OCI-LY7 (cell line): Measurements from ENCODE around the gene BCAT1. TPM values are rescaled to one million over a fixed set of nuclear protein-coding genes. Genes with fewer than 3 reads are reported as not detected.

Experiments used
- Bru-seq: library from RNA; stranded (reverse); fragments of 400-500 nt; gene quantifications from one replicate; lab custom pipeline; 2021; lab: Mats Ljungman, UMichigan
- BruChase-seq, 2 experiments: library from RNA; stranded (reverse); fragments of 400-500 nt; gene quantifications; one replicate each; lab custom pipeline; 2021; lab: Mats Ljungman, UMichigan
- BruUV-seq: library from RNA; stranded (reverse); fragments of 400-500 nt; replicated peaks from 2 replicates; lab custom pipeline; 2021; lab: Mats Ljungman, UMichigan
- CTCF ChIA-PET: fragments of 300-600 bp; sonication (Branson Sonifier 250); formaldehyde crosslinking; loops from one replicate; lab custom pipeline; 2022; ENCODE audit warnings: antibody characterized with exemption; ENCODE audit not compliant: unreplicated experiment; lab: Charles Lee
- POLR2A ChIA-PET: fragments of 300-600 bp; sonication (Branson Sonifier 250); formaldehyde crosslinking; loops from one replicate; lab custom pipeline; 2022; ENCODE audit warnings: antibody characterized with exemption; lab: Charles Lee
- DNase-seq: peaks from one replicate; pipeline ENCODE4 v3.0.0-alpha.2; 2015; ENCODE audit warnings: low spot score
- H2AFZ ChIP-seq: fragments of 200-600 bp; sonication (generic), shearing (Covaris generic); 2 replicates; pipeline ENCODE4 v1.6.1; 2014; ENCODE audit warnings: mild to moderate bottlenecking, antibody characterized with exemption, low read length, moderate library complexity
- H3K27ac ChIP-seq: fragments of 200-600 bp; sonication (generic); 2 replicates; pipeline ENCODE4 v1.5.1; 2014; ENCODE audit warnings: mixed run types, low read depth, mild to moderate bottlenecking, moderate library complexity, low read length, inconsistent platforms; ENCODE audit not compliant: poor library complexity, severe bottlenecking
- H3K36me3 ChIP-seq: fragments of 200-600 bp; sonication (generic); 2 replicates; pipeline ENCODE4 v1.6.1; 2014; ENCODE audit warnings: mild to moderate bottlenecking, antibody characterized with exemption, low read length, moderate library complexity, mixed read lengths; ENCODE audit not compliant: insufficient read depth
- H3K4me1 ChIP-seq: fragments of 200-600 bp; sonication (generic); 2 replicates; pipeline ENCODE4 v1.5.1; 2014; ENCODE audit warnings: mild to moderate bottlenecking, low read length; ENCODE audit not compliant: insufficient read depth, poor library complexity, severe bottlenecking
- H3K4me2 ChIP-seq: fragments of 200-600 bp; sonication (generic); 2 replicates; pipeline ENCODE4 v1.6.1; 2014; ENCODE audit warnings: mild to moderate bottlenecking, low read length
- H3K4me3 ChIP-seq: fragments of 200-600 bp; sonication (generic); 2 replicates; pipeline ENCODE4 v1.5.1; 2014; ENCODE audit warnings: mild to moderate bottlenecking, low read depth, low read length; ENCODE audit not compliant: poor library complexity, severe bottlenecking
- H3K79me2 ChIP-seq: fragments of 200-600 bp; sonication (generic); 2 replicates; pipeline ENCODE4 v1.6.1; 2016; ENCODE audit warnings: low read depth, mild to moderate bottlenecking, low read length, moderate library complexity, mixed read lengths; ENCODE audit not compliant: insufficient read depth
- H3K9me2 ChIP-seq: fragments of 200-600 bp; sonication (generic); 2 replicates; pipeline ENCODE4 v1.6.1; 2016; ENCODE audit warnings: mild to moderate bottlenecking, low read length, mixed read lengths; ENCODE audit not compliant: insufficient read depth
- H3K9me3 ChIP-seq: fragments of 200-600 bp; sonication (generic); 2 replicates; pipeline ENCODE4 v1.6.1; 2014; ENCODE audit warnings: mild to moderate bottlenecking, mixed run types, low read length, mixed read lengths
- H4K20me1 ChIP-seq: fragments of 200-600 bp; sonication (generic); 2 replicates; pipeline ENCODE4 v1.6.1; 2014; ENCODE audit warnings: mild to moderate bottlenecking, antibody characterized with exemption, low read length, moderate library complexity, mixed read lengths; ENCODE audit not compliant: insufficient read depth
- EZH2phosphoT487 ChIP-seq: fragments of 200-600 bp; sonication (generic); IDR thresholded peaks from 2 replicates; pipeline ENCODE4 v1.6.1; 2018; ENCODE audit warnings: low read depth, borderline replicate concordance, mild to moderate bottlenecking, mixed run types, antibody characterized with exemption, low read length, moderate library complexity, mixed read lengths
- intact Hi-C: fragments of 100-400 bp; cut with micrococcal nuclease; formaldehyde crosslinking; loops from one replicate; pipeline ENCODE4 v1.10.0; 2022; ENCODE audit not compliant: unreplicated experiment
- long read RNA-seq: library from polyadenylated mRNA; stranded (forward); transcript quantifications from one replicate; pipeline ENCODE4 v2.0.0, GENCODE V29; 2022
- total RNA-seq, 2 experiments: library from RNA; depleted of rRNA in 1 of 2; stranded (reverse); fragments of >200 nt in 1 of 2; shearing (Covaris generic) in 1 of 2; gene quantifications; 2 replicates each; pipeline ENCODE4 v1.2.3, GENCODE V29; 2014 to 2022
- TF ChIP-seq, protein P1 (sequence below): fragments of 200-600 bp; sonication (generic); conservative IDR thresholded peaks from 2 replicates; pipeline ENCODE4 v1.5.1; 2014; ENCODE audit warnings: mild to moderate bottlenecking, antibody characterized with exemption, low read length, moderate library complexity, mixed read lengths

The BCAT1 gene, protein sequence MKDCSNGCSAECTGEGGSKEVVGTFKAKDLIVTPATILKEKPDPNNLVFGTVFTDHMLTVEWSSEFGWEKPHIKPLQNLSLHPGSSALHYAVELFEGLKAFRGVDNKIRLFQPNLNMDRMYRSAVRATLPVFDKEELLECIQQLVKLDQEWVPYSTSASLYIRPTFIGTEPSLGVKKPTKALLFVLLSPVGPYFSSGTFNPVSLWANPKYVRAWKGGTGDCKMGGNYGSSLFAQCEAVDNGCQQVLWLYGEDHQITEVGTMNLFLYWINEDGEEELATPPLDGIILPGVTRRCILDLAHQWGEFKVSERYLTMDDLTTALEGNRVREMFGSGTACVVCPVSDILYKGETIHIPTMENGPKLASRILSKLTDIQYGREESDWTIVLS
- total RNA-seq (2014; rRNA removed; shearing (Covaris generic)), result 116 and 121 TPM in 2 replicates
- 194 and 207 TPM in 2 replicates for total RNA-seq (2022)
- Bru-seq, nascent RNA, result percentile 94 among the genes with signal in this experiment
- percentile 97 among the genes with signal in this experiment for BruChase-seq, experiment 1, labeled RNA remaining after a 6-hour chase
- percentile 92 among the genes with signal in this experiment for BruChase-seq, experiment 2, labeled RNA remaining after a 2-hour chase
- long read RNA-seq, full-length matches to known transcripts, result 29 of 93 reads
- long read RNA-seq, partial matches to known transcripts, result 9 of 93 reads
- long read RNA-seq, other reads (novel, unspliced or antisense), result 55 of 93 reads

DNA sequence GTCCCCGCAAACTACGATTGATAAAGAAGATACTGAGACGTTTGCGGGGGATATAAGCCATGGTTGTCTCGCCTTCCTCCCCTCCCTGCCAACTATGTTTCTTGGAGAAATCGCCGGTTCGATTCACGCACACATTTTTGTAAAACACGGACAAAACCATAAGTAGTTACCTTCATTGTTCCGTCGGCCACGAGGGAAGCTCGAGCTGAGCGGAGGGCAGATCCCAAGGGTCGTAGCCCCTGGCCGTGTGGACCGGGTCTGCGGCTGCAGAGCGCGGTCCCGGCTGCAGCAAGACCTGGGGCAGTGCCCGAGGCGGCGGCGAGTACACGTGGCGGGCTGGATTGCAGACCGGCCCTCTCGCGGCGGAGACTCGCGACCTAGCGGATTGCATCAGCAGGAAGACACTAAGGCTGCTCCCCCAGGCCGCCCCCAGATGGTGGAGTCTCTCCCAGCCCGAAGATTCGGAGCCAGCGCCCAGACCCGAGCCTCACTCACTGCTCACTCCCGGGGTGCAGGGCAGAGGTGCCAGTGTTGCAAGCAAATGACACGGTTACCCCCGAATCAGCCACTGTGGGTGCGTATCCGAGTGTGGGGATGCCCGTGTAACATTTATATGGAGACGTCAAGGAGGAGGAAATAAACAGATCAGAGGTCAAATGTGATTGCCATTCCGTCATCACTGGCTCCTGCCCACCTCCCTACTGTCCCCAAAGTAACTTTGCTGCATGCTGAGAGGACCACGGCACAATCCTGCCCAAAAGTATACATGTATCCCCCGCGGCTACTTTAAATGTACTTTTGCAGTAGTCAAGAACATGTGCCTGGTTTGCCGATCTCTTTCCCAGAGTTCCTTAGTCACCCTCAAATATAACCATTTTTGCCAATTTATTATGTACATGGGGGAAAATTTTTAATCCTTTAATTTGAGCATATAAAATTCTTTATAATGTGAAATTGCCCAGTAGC, at the start of gene BCAT1:
Gene BCAT1, minus strand, starts transcription at position 345 of the 966 bp plus-strand sequence. Its CDS starts 169 bp downstream, at position 176.
- peak within 1 kb of the TSS; percentile 92 for H2AFZ ChIP-seq
- TF ChIP-seq, protein P1, sequence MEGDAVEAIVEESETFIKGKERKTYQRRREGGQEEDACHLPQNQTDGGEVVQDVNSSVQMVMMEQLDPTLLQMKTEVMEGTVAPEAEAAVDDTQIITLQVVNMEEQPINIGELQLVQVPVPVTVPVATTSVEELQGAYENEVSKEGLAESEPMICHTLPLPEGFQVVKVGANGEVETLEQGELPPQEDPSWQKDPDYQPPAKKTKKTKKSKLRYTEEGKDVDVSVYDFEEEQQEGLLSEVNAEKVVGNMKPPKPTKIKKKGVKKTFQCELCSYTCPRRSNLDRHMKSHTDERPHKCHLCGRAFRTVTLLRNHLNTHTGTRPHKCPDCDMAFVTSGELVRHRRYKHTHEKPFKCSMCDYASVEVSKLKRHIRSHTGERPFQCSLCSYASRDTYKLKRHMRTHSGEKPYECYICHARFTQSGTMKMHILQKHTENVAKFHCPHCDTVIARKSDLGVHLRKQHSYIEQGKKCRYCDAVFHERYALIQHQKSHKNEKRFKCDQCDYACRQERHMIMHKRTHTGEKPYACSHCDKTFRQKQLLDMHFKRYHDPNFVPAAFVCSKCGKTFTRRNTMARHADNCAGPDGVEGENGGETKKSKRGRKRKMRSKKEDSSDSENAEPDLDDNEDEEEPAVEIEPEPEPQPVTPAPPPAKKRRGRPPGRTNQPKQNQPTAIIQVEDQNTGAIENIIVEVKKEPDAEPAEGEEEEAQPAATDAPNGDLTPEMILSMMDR, result peak; percentile 49; the same call in 1 of the 2 replicates
- TF ChIP-seq EZH2phosphoT487, result no peak
- peaks cover 59% of the 10 kb centered on the region for H3K4me1 ChIP-seq
- 0 out of 2 replicates have a peak, but pooled peaks cover 6% of the 10 kb centered on the region for H4K20me1 ChIP-seq
- ChIA-PET CTCF (interaction anchor here (1.0 kb wide), 1 partner anchor 15 kb away, joined by 4 read pairs; no protein-coding TSS in a partner anchor), POLR2A (interaction anchor here (1.0 to 2.8 kb wide), 7 partner anchors 48 to 244 kb away, joined by 3 to 13 read pairs (median 4); no protein-coding TSS in a partner anchor)
- intact Hi-C loops, result loop anchor here (2.0 to 5.0 kb wide), 2 partner anchors 108 to 302 kb away; partner anchors contain the start of gene KRAS
- no peaks in the 10 kb centered on the region for H3K9me2 ChIP-seq
- TSS peak; percentile 95 for BruUV-seq
- peak; percentile 93 for DNase-seq
- peaks cover 26% of the 10 kb centered on the region for H3K36me3 ChIP-seq
- H3K4me2 ChIP-seq, result peak within 1 kb of the TSS; percentile 89
- H3K4me3 ChIP-seq, result peak within 1 kb of the TSS; percentile 79
- H3K27ac ChIP-seq, result peak within 1 kb of the TSS; percentile 70
- H3K9me3 ChIP-seq, result no peaks in the 10 kb centered on the region
- H3K79me2 ChIP-seq, result peaks cover 53% of the 10 kb centered on the region

DNA sequence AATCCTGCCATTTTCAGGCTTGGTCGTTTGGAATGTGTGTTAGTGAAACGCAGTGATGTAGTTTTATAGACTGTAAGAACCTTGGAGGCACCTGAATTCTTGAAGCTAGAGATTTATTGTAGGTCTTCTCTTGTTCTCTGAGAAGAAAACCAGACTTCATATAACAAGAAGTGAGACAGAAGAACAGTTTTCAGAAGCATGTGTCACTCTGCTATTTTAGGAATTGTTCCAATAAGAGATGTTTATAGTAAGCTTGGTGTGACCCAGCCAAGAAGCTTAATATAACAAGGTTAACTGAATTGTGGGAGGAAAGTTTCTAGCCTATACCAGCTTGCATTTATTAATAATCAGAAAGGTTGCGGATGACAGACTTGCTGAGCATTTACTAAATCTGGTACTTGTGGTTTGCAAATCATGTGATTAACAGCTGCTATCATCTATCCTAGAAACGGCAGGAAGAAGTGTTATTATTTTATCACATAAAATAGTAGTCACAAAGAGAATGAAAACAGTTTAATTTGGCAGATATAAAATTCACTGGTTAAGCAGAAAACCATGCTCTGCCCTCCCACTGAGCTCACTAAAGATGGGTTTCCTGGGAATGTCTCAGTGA, 49.2 kb upstream of the BCAT1 start:
- Histone ChIP-seq H2AFZ (no peak overlapping the region; the same call in 1 of the 2 replicates), H4K20me1 (no peaks in the 10 kb centered on the region), H3K27ac (peak overlapping the region; percentile 98), H3K79me2 (peaks cover 53% of the 10 kb centered on the region; the same call in 1 of the 2 replicates), H3K36me3 (no peaks in the 10 kb centered on the region), H3K9me2 (no peaks in the 10 kb centered on the region), H3K4me3 (peak overlapping the region; percentile 63), H3K4me2 (peak overlapping the region; percentile 93), H3K4me1 (peaks cover 98% of the 10 kb centered on the region), H3K9me3 (no peaks in the 10 kb centered on the region; the same call in 1 of the 2 replicates)
- intact Hi-C loops, result loop anchor here (1.0 kb wide), 3 partner anchors 22 to 54 kb away; a partner anchor contains a TSS
- TF ChIP-seq, protein P1, result no peak
- no peak for TF ChIP-seq EZH2phosphoT487
- ChIA-PET CTCF (interaction anchor here (0.8 to 2.3 kb wide), 5 partner anchors 21 to 58 kb away, joined by 3 to 12 read pairs (median 4); no protein-coding TSS in a partner anchor), POLR2A (interaction anchor here (0.7 to 17.9 kb wide), 14 partner anchors 8 to 119 kb away, joined by 3 to 911 read pairs (median 4); a partner anchor contains a TSS)
- no TSS peak for BruUV-seq
- DNase-seq, result peak; percentile 96
